SK-N-SH treated with all-trans-retinoic acid at 6 μM for 48 hours (cell line): ENCODE measurements around the gene CDC16.

Experiments used
- BACH2 ChIP-seq: fragments of 250-450 bp; sonication (Bioruptor Pico); IDR thresholded peaks from 2 replicates; pipeline ENCODE4 v1.9.0; 2021; ENCODE audit warnings: mild to moderate bottlenecking, borderline replicate concordance
- CSDC2 ChIP-seq: fragments of 250-450 bp; sonication (Bioruptor Pico); IDR thresholded peaks from 2 replicates; pipeline ENCODE4 v1.5.0; 2020; ENCODE audit warnings: mild to moderate bottlenecking, moderate library complexity
- RARB ChIP-seq: fragments of 250-450 bp; sonication (Bioruptor Pico); IDR thresholded peaks from 2 replicates; pipeline ENCODE4 v1.8.0; 2021; ENCODE audit warnings: mild to moderate bottlenecking, moderate library complexity
- TCF4 ChIP-seq: fragments of 250-450 bp; sonication (Bioruptor Pico); IDR thresholded peaks from 2 replicates; pipeline ENCODE4 v1.8.0; 2021; ENCODE audit warnings: mild to moderate bottlenecking, moderate library complexity, borderline replicate concordance
- ZC3H10 ChIP-seq: fragments of 250-450 bp; sonication (Bioruptor Pico); IDR thresholded peaks from 2 replicates; pipeline ENCODE4 v1.5.1; 2021; ENCODE audit warnings: mild to moderate bottlenecking, moderate library complexity
- ZFP3 ChIP-seq: fragments of 250-450 bp; sonication (Bioruptor Pico); IDR thresholded peaks from 2 replicates; pipeline ENCODE4 v1.5.0; 2020; ENCODE audit warnings: mild to moderate bottlenecking, moderate library complexity
- ZFP30 ChIP-seq: fragments of 450-650 bp; formaldehyde crosslinking; IDR thresholded peaks from 2 replicates; pipeline ENCODE4 v1.5.0; 2022; ENCODE audit warnings: mild to moderate bottlenecking, moderate library complexity
- TF ChIP-seq, protein P1 (sequence below): fragments of 250-450 bp; sonication (Bioruptor Pico); IDR thresholded peaks from 2 replicates; pipeline ENCODE4 v1.8.0; 2020; ENCODE audit warnings: mild to moderate bottlenecking, moderate library complexity, borderline replicate concordance

- TF ChIP-seq ZFP30 (CRISPR knock-in tag): no peak
- TF ChIP-seq, protein P1, sequence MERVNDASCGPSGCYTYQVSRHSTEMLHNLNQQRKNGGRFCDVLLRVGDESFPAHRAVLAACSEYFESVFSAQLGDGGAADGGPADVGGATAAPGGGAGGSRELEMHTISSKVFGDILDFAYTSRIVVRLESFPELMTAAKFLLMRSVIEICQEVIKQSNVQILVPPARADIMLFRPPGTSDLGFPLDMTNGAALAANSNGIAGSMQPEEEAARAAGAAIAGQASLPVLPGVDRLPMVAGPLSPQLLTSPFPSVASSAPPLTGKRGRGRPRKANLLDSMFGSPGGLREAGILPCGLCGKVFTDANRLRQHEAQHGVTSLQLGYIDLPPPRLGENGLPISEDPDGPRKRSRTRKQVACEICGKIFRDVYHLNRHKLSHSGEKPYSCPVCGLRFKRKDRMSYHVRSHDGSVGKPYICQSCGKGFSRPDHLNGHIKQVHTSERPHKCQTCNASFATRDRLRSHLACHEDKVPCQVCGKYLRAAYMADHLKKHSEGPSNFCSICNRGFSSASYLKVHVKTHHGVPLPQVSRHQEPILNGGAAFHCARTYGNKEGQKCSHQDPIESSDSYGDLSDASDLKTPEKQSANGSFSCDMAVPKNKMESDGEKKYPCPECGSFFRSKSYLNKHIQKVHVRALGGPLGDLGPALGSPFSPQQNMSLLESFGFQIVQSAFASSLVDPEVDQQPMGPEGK (CRISPR knock-in tag): no peak
- TF ChIP-seq CSDC2 (CRISPR knock-in tag): no peak
- no peak for TF ChIP-seq ZFP3
- no peak for TF ChIP-seq RARB
- no peak for TF ChIP-seq ZC3H10
- no peak for TF ChIP-seq TCF4
- no peak for TF ChIP-seq BACH2
These were observed 47.5 kb downstream of the CDC16 start for GRCh38 chr13:114282041-114282670.
